ENCODE data around the gene RAI1. TPM values are rescaled to one million over a fixed set of nuclear protein-coding genes. Genes with fewer than 3 reads are reported as not detected.

RAI1 gene
- total and polyA plus RNA-seq, 10 of the 15 experiments (the other 5 are each of a cell fraction or from before 2014, with no cell fraction given), result 0.66 to 37.7 (median 6.0) TPM

DNA sequence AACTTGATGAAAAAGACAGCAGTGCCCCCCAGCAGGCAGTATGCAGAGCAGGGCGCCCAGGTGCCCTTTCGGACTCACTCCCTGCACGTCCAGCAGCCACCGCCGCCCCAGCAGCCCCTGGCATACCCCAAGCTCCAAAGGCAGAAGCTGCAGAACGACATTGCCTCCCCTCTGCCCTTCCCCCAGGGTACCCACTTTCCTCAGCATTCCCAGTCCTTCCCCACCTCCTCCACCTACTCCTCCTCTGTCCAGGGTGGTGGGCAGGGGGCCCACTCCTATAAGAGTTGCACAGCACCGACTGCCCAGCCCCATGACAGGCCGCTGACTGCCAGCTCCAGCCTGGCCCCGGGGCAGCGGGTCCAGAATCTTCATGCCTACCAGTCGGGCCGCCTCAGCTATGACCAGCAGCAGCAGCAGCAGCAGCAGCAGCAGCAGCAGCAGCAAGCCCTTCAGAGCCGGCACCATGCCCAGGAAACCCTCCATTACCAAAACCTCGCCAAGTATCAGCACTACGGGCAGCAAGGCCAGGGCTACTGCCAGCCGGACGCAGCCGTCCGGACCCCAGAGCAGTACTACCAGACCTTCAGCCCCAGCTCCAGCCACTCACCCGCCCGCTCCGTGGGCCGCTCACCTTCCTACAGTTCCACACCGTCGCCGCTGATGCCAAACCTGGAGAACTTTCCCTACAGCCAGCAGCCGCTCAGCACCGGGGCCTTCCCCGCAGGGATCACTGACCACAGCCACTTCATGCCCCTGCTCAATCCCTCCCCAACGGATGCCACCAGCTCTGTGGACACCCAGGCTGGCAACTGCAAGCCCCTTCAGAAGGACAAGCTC is 112.3 kb downstream of the RAI1 start:
- intact Hi-C loops (cut with micrococcal nuclease; ENCODE audit: unreplicated experiment), result no loop called here
- Histone ChIP-seq H3K4me2 (ENCODE audit: control insufficient read depth, insufficient read depth) (no peak overlapping the region), H3K9ac (ENCODE audit: control insufficient read depth, insufficient read depth, low read length) (no peak overlapping the region), H3K9me3 (replicated peaks; ENCODE audit: control insufficient read depth, insufficient read depth, low read length) (no peaks in the 10 kb centered on the region), H3K27me3 (replicated peaks in 1 of 2; ENCODE audit: control insufficient read depth in 2 of 2, insufficient read depth in 2 of 2, low read length in 1 of 2) (no peaks in the 10 kb centered on the region), H3K36me3 (ENCODE audit: control insufficient read depth in 2 of 2, insufficient read depth in 2 of 2, low read length in 1 of 2) (peaks cover 0 to 40% of the 10 kb centered on the region in 2 experiments), H3K4me3 (no peak overlapping the region), H3K27ac (ENCODE audit: control insufficient read depth, insufficient read depth) (no peak overlapping the region), H3K4me1 (ENCODE audit: control insufficient read depth, insufficient read depth, low read length) (peaks cover 3% of the 10 kb centered on the region; the same call in 1 of the 2 replicates), H4K20me1 (ENCODE audit: control insufficient read depth, insufficient read depth) (no peaks in the 10 kb centered on the region), H2AFZ (ENCODE audit: control insufficient read depth, low read depth, low read length) (no peak overlapping the region), H3K79me2 (ENCODE audit: control insufficient read depth, insufficient read depth, low read length) (no peaks in the 10 kb centered on the region)
- TF ChIP-seq ESRRA (IDR thresholded peaks at IDR 0.05; ENCODE audit: low read length) (no peak), ZNF207 (IDR thresholded peaks at IDR 0.05; ENCODE audit: borderline replicate concordance) (no peak), SMARCA5 (IDR thresholded peaks at IDR 0.05) (no peak), ZZZ3 (IDR thresholded peaks at IDR 0.05; ENCODE audit: control insufficient read depth, insufficient read length, low read depth) (no peak), TCF12 (IDR thresholded peaks at IDR 0.05; ENCODE audit: low read depth, low read length) (no peak), ETV6 (conservative IDR thresholded peaks at IDR 0.05 in 1 of 2, IDR thresholded peaks at IDR 0.05 in 1 of 2; ENCODE audit: borderline replicate concordance in 1 of 2, low read depth in 1 of 2) (no peak), SMC3 (IDR thresholded peaks at IDR 0.05; ENCODE audit: borderline replicate concordance, low read length) (no peak), ASH2L (IDR thresholded peaks at IDR 0.05; ENCODE audit: borderline replicate concordance, low read depth) (no peak), JUNB (IDR thresholded peaks at IDR 0.05) (no peak), MYC (IDR thresholded peaks at IDR 0.05; ENCODE audit: insufficient read depth, insufficient read length, insufficient replicate concordance, low read length, severe bottlenecking) (no peak), NBN (IDR thresholded peaks at IDR 0.05) (no peak), KDM1A (IDR thresholded peaks at IDR 0.05; ENCODE audit: borderline replicate concordance) (no peak), RAD51 (IDR thresholded peaks at IDR 0.05) (no peak), JUND (IDR thresholded peaks at IDR 0.05; ENCODE audit: low read depth, low read length) (no peak), PAX5 (IDR thresholded peaks at IDR 0.05; ENCODE audit: borderline replicate concordance, low read depth, low read length) (no peak), RELA (IDR thresholded peaks at IDR 0.05; ENCODE audit: borderline replicate concordance, partially characterized antibody) (no peak), SIX5 (IDR thresholded peaks at IDR 0.05; ENCODE audit: low read depth, low read length, severe bottlenecking) (no peak)
- TF ChIP-seq, protein P1, sequence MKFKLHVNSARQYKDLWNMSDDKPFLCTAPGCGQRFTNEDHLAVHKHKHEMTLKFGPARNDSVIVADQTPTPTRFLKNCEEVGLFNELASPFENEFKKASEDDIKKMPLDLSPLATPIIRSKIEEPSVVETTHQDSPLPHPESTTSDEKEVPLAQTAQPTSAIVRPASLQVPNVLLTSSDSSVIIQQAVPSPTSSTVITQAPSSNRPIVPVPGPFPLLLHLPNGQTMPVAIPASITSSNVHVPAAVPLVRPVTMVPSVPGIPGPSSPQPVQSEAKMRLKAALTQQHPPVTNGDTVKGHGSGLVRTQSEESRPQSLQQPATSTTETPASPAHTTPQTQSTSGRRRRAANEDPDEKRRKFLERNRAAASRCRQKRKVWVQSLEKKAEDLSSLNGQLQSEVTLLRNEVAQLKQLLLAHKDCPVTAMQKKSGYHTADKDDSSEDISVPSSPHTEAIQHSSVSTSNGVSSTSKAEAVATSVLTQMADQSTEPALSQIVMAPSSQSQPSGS (IDR thresholded peaks at IDR 0.05; ENCODE audit: low read length), result no peak
- TF ChIP-seq, protein P2, sequence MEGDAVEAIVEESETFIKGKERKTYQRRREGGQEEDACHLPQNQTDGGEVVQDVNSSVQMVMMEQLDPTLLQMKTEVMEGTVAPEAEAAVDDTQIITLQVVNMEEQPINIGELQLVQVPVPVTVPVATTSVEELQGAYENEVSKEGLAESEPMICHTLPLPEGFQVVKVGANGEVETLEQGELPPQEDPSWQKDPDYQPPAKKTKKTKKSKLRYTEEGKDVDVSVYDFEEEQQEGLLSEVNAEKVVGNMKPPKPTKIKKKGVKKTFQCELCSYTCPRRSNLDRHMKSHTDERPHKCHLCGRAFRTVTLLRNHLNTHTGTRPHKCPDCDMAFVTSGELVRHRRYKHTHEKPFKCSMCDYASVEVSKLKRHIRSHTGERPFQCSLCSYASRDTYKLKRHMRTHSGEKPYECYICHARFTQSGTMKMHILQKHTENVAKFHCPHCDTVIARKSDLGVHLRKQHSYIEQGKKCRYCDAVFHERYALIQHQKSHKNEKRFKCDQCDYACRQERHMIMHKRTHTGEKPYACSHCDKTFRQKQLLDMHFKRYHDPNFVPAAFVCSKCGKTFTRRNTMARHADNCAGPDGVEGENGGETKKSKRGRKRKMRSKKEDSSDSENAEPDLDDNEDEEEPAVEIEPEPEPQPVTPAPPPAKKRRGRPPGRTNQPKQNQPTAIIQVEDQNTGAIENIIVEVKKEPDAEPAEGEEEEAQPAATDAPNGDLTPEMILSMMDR (IDR thresholded peaks at IDR 0.05 in 2 of 3, conservative IDR thresholded peaks at IDR 0.05 in 1 of 3; ENCODE audit: control insufficient read depth in 2 of 3, extremely low read depth in 1 of 3, insufficient read depth in 1 of 3, low read depth in 3 of 3, low read length in 3 of 3), result no peak
- WGBS (ENCODE audit: insufficient coverage, insufficient replicate concordance, low lambda C conversion rate, missing lambda C conversion rate), result 94% methylated on average over 29 of the region's 30 CpGs
- ATAC-seq, result no peak
- ChIA-PET POLR2A (no interaction called here), RAD21 (ENCODE audit: unreplicated experiment) (no interaction called here), CTCF (no interaction called here), SMC1A (ENCODE audit: uncharacterized antibody, unreplicated experiment) (interaction anchor here (0.6 kb wide), 1 partner anchor 297 kb away, joined by 3 read pairs; no protein-coding TSS in a partner anchor)
- DNase-seq (ENCODE audit: low read depth, low spot score), result no peak
- FAIRE-seq, result no peak
- in situ Hi-C loops (cut with MboI), result no loop called here
- BruUV-seq (replicated peaks), result no TSS peak
